ENCODE results near the gene SOX14.

GRCh38 chr3:137764001-137764433, at the start of gene SOX14:
- no peak for TF ChIP-seq POLR2A (IDR thresholded peaks at IDR 0.05)
- no peak for TF ChIP-seq CTCF (IDR thresholded peaks at IDR 0.05)
